Measurements from ENCODE around the gene RBBP7. TPM values are rescaled to one million over a fixed set of nuclear protein-coding genes. Genes with fewer than 3 reads are reported as not detected.
"Not testable (repeated sequence)": the region's sequence is repeated elsewhere in the genome, so short reads cannot be mapped to it uniquely, and the experiment has no call there.

RBBP7 gene
- total RNA-seq, 1 experiment from 2014 or later = 146 TPM

GRCh38 chrX:16868920-16869319, 1.2 kb downstream of the RBBP7 start:
- DNase-seq (ENCODE audit: extremely low read depth, low read depth) = no peak

- no peak for DNase-seq (ENCODE audit: extremely low read depth, low read depth)
Measured at GRCh38 chrX:16867947-16868346, 2.2 kb downstream of the RBBP7 start.

DNA sequence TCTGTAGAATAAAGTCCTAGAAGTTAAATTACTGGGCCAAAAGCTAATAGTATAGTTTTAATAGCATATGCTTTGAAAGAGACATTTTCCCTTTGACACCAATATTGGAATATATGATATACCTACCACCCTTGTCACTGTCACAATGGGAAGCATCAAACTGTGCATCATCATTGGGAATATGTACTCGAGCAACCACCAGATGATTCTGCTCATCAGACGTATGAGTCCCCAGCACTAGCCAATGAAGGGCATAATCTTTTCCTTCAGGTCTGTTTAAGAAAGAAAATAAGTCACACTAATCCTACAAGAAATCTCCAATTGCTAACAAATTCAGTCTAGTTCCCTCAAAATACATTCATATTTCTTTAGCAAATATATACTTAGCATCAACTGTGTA, 7.3 kb downstream of the RBBP7 start:
- no peak for DNase-seq (ENCODE audit: extremely low read depth, low read depth)

DNA sequence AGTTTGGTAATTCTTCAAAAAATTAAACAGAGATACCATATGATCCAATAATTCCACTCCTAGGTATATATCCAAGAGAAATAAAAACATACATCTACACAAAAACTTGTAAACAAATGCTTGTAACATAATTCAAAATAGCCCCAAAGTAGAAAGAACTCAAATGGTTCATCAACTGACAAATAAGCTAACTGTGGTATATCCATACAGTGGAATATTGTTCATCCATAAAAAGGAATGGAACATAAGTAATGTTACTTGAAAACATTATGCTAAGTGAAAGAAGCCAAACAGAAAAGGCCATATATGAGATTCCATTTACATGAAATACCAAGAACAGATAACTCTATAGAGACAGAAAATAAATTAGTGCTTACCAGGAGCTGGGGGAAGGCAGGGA, 13.4 kb downstream of the RBBP7 start:
- DNase-seq (ENCODE audit: extremely low read depth, low read depth) = no peak

GRCh38 chrX:16856076-16856404, 14.1 kb downstream of the RBBP7 start:
- not testable (repeated sequence) for DNase-seq (ENCODE audit: extremely low read depth, low read depth)

GRCh38 chrX:16855363-16856075, 14.6 kb downstream of the RBBP7 start:
- DNase-seq (ENCODE audit: extremely low read depth, low read depth) = no peak

- no peak for DNase-seq (ENCODE audit: extremely low read depth, low read depth)
Measured at GRCh38 chrX:16853537-16853936, 16.6 kb downstream of the RBBP7 start.

DNA sequence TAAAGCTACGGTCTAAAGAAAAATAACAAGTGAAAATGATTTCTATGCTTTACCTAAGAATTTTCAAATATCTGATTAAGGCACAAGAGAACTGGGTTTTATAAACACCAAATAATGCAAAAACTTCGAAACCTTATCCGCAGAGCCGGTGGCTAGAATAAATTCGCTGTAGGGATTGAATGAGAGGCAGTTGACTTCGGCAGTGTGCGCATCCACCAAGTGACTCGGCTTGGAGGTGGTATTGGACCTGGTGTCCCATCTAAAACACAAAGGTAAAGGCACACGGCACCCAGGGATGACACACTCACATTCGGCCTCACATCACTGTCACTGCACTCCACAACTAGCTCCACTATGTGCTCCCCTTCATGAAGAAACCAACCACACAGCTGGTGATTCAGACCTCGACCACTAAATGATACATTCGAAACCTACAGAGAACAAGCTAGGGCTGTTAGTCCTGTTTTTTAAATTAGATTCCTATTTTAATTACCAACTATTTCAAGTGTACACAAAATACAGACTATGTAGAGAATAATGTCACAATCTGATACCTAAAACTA, 17.5 kb downstream of the RBBP7 start:
- no peak for DNase-seq (ENCODE audit: extremely low read depth, low read depth)

DNA sequence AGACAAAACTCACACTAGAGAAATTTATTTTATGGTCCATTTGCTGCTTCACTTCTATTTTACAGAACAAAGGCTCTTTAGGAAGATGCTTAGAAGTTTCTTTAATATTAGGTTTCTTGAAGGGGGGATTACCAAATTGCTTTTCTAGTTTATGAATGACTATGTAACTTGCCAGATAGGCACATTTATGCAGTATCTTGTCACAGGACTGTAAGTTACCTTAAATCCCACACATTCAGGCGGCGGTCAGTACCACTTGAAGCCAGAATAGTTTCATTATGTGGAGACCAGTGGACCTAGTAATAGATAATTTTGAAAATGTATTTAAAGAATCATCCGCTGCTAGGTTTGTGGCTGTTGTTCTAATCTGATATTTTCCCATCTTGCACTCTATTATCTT, 18.3 kb downstream of the RBBP7 start:
- DNase-seq (ENCODE audit: extremely low read depth, low read depth) = no peak

DNA sequence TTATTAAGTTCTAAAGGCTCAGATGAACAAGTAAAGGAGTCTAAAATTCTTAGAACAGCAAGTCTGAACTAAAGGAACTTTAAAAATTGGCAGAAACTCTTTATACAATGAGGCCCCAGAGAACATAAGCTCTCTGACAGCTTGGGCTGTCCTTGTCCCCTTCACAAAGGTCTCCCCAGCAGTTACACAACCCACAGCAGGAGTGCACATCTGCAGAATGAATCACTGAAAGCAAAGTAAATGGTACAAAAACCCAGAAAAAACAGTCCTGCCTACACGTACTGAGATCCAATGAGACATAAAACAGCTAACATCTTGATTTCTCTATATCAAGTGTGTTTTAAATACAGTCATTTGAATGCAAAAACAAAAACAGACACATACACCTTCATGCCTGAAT, 18.7 kb downstream of the RBBP7 start:
- no peak for DNase-seq (ENCODE audit: extremely low read depth, low read depth)

DNA sequence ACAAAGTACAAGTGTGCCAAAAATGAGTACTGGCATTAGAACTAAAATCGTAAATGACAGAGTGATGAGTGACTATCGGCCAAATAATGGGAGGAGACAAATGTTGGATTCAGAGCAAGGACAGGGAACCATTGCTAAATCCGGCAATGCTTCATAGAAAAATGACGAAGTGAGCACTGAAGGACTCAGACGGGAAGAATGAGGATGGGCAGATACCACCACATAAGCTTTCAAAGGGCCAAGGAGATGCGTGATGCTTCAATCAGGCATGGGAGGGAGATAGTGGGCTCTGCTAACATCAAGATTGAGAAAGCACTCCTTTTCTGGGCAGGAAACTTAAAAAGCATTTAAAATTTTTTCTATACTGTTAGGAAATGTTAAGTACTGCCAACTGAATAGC, 21.6 kb downstream of the RBBP7 start:
- no peak for DNase-seq (ENCODE audit: extremely low read depth, low read depth)

- no peak for DNase-seq (ENCODE audit: extremely low read depth, low read depth)
Measured at GRCh38 chrX:16845686-16846085, 24.5 kb downstream of the RBBP7 start.

DNA sequence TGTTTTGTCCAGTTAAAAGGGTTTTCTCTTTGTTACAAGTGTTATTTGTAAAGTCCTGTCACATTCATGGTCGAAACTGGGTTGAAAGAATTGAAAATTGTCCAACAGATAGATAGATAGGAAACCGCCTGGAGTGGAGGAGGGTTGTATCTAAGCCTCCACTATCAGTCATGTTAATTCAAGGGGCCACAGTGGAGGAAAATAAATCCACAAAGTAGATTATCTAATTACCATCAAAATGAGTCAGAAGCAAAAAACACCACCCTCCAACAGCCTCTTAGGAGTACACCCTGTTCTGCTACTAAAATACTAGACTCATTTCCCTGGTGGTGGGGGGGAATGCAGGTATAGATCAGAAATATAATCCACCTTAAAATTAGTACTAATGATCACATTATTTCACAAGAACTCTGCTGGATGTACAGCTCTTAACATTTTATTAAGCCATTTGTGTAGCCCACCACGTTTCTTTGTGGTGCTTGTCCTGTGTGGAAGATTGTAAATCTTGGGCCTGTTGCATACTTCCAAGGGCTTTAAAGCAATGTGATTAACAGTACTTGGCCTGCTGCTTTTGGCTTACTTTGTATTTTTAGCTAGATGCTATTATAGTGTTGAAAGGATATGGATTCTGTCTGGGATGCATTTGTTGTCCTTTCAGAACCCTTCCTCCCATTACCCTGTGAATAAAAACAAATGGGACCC, 26.8 kb downstream of the RBBP7 start:
- no peak for DNase-seq (ENCODE audit: extremely low read depth, low read depth)

GRCh38 chrX:16842684-16843083, 27.5 kb downstream of the RBBP7 start:
- DNase-seq (ENCODE audit: extremely low read depth, low read depth) = no peak

DNA sequence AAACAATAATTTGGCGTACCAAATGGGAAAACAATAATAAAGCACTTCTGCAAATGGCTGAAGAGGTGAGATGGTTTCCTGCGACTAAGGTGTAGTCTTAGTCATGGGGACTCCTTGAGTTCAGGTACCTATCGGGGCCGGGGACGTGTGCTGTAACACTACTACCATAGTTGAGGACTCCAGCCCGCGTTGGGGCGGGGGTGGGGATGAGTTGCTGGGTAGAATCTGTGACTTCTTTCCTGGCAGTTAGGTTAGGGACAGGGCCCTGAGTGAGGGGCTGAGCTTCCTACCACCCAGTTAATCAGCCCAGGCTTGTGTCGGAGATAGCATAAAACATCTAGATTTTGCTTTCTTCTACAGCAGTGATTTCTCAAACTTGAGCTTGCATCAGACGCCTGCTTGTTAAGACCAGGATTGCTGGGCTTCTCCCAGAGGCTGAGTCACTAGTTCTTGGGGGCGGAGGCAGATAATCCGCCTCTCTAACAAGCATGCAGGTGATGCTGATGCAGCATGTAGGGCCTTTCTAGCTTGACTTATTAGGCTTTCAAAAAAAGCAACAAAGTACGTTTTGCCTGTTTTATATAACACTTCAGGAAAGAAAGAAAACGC, 30.2 kb downstream of the RBBP7 start:
- DNase-seq (ENCODE audit: extremely low read depth, low read depth) = no peak

DNA sequence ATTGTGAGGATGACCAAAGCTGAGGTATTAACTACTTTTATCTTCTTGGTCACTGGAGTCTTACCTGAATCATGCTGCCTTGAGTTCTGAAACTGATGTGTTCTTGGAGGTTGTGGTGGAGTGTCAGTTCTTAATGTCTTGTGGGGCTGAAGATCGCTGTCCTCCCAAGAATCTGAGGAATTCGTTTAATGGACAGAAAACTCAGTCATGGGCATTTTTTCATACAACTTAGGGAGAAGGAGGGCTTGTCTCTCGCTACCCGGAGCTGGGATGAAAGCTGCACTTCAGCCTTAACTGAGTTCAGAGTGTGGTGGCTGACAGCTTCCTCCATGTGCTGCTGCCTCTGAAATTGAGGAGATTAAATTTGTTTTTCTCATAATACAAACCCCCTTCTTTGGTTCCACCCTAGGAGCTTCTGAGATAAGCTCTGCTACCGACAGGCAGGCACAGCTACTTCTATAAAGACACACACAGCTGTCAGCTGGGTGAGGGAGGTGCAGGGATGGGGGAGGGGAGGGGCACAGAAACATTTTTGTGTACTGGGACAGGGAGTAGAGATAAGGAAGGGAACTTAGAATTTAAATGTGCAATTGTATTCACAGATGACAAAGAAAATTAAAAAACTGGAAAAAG, 30.8 kb downstream of the RBBP7 start:
- DNase-seq (ENCODE audit: extremely low read depth, low read depth) = no peak

GRCh38 chrX:16838202-16839066, 31.7 kb downstream of the RBBP7 start:
- peak; percentile 62 for DNase-seq (ENCODE audit: extremely low read depth, low read depth)

DNA sequence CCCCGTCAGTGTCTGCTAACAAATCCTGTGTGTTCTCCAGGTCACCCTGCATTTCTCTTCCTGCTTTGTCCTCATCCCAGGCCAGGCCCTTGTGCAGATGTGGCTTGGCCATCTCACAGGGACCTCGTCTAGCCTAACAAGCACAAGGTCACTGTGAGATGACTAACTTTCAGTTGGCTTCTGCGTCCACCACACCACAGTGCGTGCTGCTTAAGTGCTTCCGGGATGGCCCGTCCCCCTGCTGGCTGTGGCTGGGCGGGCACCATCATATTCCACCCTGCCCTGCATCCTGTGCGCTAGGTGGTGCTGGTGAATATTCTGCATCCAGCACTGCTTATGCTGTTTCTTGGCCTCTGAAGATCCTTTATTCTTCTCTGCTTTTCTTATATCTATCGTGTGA, 33.8 kb downstream of the RBBP7 start:
- peak; percentile 54 for DNase-seq (ENCODE audit: extremely low read depth, low read depth)

- DNase-seq (ENCODE audit: extremely low read depth, low read depth) = no peak
Measured at GRCh38 chrX:16834806-16835205, 35.4 kb downstream of the RBBP7 start.

DNA sequence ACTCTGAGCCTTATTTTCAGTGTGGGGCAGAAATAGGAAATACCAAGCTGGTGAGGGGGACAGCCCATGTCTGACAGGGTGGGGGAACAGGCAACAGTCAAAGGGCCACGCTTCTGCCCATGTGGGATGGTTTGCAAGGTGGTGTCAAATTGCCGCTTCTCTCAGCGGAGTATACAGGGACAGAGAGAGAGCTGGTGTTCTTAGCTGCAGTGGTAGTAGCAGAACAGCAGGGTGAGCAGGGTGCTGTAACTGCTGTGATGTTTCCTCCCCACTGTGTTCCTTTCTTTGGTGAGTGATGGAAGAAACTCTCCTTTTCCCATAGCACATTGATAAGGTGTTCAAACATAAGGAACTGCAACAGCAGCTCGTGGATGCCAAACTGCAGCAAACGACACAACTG, 37.9 kb downstream of the RBBP7 start:
- DNase-seq (ENCODE audit: extremely low read depth, low read depth) = no peak
